HG03159 (cell line): ENCODE measurements around the gene ETV4.

ENCODE experiments used
- ATAC-seq: cut with Tn5 transposase; IDR thresholded peaks from one replicate; pipeline ENCODE4 v1.9.1; 2021; ENCODE audit warnings: mild to moderate bottlenecking, moderate library complexity; ENCODE audit not compliant: unreplicated experiment

The ETV4 gene

GRCh38 chr17:43547189-43547550, 1.0 kb upstream of the ETV4 start:
- no peak for ATAC-seq

GRCh38 chr17:43545383-43545632, 832 bp downstream of the ETV4 start:
- ATAC-seq: no peak

GRCh38 chr17:43543771-43544575, 2.2 kb downstream of the ETV4 start:
- no peak for ATAC-seq

DNA sequence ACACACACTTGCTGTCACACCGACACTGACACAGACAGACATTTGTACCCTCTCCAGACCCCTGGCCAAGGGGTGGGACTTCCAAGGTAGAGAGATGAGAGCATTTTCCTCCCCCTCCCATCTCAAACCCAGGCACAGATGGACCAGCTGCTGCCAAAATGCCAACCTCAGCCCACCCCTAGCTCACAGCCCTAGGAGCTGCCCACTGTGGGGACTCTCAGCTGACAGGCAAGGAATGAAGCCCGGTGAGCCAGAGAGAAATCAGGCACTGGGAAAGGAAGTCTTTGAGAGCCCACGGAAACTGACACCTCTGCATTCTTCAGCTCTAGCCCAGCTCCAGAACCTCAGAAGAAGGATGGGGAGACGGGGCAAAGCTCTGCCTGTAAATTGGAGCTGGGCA, 2.8 kb downstream of the ETV4 start:
- no peak for ATAC-seq

GRCh38 chr17:43542859-43543258, 3.3 kb downstream of the ETV4 start:
- ATAC-seq: no peak

DNA sequence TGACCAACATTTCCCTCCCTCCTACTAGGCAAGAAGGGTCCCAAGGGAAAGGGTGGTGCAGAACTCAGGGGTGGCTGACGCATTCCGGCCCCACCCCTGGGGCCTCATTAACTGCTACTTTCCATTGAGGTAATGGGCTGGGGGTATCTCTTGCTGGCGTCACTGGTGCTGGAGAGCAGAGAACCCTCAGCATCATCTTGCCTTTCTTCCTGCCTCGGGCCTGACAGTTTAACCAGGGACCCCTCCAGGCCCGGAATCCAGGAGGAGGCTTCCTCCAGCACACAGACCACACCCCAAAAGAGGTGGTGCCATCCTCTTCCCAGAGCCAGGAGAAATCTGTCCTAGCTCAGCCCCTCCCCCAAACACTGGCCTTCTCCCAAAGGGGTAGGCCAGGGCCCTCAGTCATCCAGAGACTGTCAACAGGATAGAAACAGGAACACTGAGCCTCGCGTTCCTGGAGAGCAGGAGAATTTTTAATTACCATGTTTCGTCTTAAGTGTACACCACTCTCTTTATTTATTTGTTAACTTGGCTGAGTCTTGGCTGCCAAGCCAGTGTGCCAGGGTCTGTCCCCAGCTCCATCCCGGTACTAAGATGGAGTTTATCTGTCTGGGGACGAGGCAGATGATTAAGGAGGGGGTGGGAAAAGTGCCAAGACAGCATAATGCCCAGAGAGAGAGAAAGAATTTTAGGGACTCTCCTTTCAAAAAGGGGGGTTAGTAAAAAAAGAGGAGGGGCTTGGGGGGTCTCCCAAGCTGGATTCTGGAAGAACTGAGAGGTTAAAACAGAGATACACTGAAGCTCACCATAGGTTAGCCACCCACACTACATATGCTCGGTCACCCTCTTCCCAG, 5.1 kb downstream of the ETV4 start:
- no peak for ATAC-seq

GRCh38 chr17:43536236-43536992, 9.7 kb downstream of the ETV4 start:
- no peak for ATAC-seq

- ATAC-seq: no peak
These were observed 11.2 kb downstream of the ETV4 start for GRCh38 chr17:43534909-43535308.

- ATAC-seq: no peak
These were observed 12.4 kb downstream of the ETV4 start for GRCh38 chr17:43533699-43534098.

GRCh38 chr17:43532581-43532980, 13.6 kb downstream of the ETV4 start:
- no peak for ATAC-seq

DNA sequence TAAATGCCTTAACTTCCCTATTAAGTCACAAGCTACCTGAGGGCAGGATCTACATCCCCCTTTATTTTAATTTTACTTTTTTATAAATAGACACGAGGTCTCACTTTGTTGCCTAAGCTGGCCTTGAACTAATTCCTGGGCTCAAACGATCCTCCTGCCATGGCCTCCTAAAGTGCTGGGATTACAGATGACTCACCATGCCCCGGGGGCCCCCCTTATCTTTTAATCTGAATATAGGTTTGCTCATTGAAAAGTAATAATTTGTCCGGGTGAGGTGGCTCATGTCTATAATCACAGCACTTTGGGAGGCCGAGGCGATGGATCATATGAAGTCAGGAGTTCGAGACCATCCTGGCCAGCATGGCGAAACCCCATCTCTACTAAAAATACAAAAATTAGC, 14.2 kb downstream of the ETV4 start:
- ATAC-seq: no peak

DNA sequence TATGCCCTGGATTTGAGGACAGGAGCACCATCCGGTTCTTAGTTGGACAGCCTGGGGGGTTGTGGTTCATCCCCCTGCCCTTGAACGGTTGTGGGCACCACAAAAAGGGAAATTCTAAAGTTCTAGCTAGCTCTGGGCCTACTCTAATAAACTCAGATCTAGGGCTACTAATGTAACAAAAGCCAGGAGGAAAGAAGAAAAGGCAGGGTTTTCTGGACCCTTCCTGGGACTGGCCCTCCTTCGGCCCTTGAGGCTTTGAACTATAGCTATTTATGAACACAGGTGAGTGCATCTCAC, 15.1 kb downstream of the ETV4 start:
- no peak for ATAC-seq

GRCh38 chr17:43530288-43531081, 15.7 kb downstream of the ETV4 start:
- ATAC-seq: no peak

DNA sequence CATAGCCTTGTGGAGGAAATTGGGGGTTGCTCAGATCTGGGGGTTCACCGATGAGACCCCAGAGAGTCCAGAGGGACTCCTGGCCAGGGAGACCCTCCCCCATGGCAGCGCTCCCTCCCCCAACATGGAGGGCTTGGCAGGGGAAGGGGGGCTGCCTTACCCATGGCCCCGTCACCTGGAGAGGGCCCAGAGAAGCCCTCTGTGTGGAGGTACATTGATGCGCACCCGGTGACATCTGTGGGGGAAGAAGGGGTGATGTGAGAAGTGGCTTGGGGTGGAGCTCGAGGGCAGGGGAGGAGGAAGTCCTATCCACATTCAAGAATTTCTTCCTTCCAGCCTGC, 16.2 kb downstream of the ETV4 start:
- ATAC-seq: no peak

GRCh38 chr17:43528988-43529814, 16.9 kb downstream of the ETV4 start:
- ATAC-seq: no peak

GRCh38 chr17:43528319-43528987, 17.7 kb downstream of the ETV4 start:
- ATAC-seq: no peak

GRCh38 chr17:43526886-43527648, 19.1 kb downstream of the ETV4 start:
- no peak for ATAC-seq

DNA sequence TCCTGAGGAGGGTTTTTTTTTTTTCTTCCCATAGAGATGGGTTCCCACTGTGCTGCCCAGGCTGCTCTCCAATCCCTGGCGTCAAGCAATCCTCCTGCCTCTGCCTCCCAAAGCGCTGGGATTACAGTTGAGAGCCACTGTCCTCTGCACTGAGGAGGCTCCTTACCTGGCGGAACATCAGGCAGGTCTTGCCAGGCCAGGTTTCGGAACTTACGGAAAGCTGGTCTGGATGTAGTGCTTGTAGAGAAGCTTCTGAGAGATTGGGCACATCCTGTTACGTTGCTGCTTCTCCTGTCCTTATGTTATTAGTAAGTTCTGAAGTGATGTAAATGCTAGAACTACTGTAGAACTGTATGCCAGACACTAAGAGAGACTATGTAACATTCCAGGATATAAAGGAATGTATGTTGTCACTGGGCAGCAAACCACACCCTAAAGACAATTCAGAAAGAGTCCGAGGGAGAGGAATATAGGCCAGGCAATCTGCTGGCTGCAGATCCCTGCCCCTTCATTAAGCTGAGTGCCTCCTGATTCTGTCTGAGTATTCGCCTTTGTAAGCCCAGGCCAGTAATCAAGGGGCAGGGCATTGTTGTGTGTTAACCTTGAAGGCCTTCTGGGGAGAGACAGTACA, 21.1 kb downstream of the ETV4 start:
- ATAC-seq: no peak

GRCh38 chr17:43521389-43521788, 24.8 kb downstream of the ETV4 start:
- no peak for ATAC-seq
